Retinal pigment epithelial cell (primary cell): Measurements from ENCODE around the gene LRP5.
A peak's percentile ranks its signal among the peaks of the same experiment; 100 is the strongest.

ENCODE experiments used
- DNase-seq: peaks from one replicate; pipeline ENCODE4 v3.0.0-alpha.2; 2010; ENCODE audit warnings: low read depth
- H3K4me3 ChIP-seq: 2 replicates; pipeline ENCODE4 v1.5.1; 2011; ENCODE audit warnings: mild to moderate bottlenecking, low read length, control low read depth, moderate library complexity
- TF ChIP-seq, protein P1 (sequence below): conservative IDR thresholded peaks from 2 replicates; pipeline ENCODE4 v1.5.1; 2011; ENCODE audit warnings: low read depth, low read length, control low read depth, inconsistent platforms

LRP5 gene

DNA sequence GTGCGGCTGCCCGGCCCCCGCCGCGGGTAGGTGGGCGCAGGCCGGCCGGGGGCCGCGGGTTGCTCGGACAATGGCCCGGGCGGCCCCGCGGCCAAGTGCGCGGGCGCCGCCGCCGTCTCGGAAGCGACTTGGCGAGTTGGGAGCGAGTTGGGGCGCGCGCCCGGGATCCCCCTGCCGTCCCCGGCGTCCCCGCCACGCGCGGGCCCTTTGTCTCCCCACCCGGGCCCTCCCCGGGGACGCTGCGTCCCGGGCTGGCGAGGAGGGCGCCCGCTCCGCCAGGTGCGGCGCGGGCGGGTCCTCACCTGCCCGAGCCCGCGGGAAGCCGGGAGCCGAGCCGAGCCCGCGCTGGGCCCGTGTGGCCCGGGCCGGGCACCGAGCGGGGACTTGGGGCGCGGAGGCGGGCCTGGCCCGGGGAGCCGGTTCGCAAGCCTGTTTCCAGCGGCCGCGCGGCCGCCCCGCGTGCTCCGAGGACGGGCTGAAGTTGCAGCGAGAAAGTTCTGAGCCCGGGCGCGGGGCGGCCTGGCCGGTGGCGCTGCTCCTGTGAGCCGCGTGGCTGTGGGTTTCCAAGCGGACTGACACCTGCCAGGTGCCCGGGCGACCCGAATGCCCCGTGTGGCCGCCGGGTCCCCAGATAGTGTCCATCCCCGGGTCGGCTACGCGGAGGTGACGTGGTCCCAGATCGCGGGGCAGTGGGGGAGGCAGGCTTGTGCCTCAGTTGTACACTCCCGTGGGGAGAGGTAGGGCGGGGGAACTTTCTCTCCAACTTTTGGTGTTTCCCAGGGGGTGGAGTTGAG is 586 bp downstream of the LRP5 start:
- DNase-seq = no peak
- TF ChIP-seq, protein P1, sequence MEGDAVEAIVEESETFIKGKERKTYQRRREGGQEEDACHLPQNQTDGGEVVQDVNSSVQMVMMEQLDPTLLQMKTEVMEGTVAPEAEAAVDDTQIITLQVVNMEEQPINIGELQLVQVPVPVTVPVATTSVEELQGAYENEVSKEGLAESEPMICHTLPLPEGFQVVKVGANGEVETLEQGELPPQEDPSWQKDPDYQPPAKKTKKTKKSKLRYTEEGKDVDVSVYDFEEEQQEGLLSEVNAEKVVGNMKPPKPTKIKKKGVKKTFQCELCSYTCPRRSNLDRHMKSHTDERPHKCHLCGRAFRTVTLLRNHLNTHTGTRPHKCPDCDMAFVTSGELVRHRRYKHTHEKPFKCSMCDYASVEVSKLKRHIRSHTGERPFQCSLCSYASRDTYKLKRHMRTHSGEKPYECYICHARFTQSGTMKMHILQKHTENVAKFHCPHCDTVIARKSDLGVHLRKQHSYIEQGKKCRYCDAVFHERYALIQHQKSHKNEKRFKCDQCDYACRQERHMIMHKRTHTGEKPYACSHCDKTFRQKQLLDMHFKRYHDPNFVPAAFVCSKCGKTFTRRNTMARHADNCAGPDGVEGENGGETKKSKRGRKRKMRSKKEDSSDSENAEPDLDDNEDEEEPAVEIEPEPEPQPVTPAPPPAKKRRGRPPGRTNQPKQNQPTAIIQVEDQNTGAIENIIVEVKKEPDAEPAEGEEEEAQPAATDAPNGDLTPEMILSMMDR = no peak

DNA sequence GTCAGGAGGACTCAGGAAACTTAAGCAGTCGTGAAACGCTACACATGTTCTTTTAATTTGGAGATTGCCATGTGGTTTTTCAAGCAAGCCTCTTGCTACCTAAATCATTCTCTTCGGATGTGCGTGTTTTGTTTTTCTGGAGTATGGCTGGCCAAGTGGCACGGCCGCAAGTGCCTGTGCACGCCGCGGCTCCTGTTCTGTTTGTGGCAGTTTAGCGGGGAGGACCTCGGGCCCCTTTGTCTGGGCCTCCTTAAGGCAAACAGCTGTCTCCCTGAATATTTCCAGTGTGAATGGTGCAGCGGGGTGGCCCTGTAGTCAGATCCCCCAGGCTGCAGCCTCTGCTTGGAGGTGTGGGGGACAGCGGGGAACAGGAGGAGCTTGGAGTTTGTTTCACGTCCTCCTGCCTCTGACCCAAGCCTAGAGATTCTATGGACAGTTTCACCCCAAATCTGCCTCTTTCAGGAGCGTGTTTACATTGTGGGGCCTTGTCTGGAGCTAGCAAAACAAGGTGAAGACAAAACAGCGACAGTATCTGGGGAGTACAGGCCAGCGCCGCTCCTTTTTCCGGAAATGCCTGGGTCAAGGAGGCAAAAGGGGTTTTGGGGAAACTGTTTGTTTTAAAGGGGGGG is 1.3 kb downstream of the LRP5 start:
- DNase-seq = no peak
- TF ChIP-seq, protein P1 = no peak
- peak overlapping the region; percentile 71 for H3K4me3 ChIP-seq

More for the DNA sequence above, 586 bp downstream of the LRP5 start:
- peak overlapping the region; percentile 71 for H3K4me3 ChIP-seq

DNA sequence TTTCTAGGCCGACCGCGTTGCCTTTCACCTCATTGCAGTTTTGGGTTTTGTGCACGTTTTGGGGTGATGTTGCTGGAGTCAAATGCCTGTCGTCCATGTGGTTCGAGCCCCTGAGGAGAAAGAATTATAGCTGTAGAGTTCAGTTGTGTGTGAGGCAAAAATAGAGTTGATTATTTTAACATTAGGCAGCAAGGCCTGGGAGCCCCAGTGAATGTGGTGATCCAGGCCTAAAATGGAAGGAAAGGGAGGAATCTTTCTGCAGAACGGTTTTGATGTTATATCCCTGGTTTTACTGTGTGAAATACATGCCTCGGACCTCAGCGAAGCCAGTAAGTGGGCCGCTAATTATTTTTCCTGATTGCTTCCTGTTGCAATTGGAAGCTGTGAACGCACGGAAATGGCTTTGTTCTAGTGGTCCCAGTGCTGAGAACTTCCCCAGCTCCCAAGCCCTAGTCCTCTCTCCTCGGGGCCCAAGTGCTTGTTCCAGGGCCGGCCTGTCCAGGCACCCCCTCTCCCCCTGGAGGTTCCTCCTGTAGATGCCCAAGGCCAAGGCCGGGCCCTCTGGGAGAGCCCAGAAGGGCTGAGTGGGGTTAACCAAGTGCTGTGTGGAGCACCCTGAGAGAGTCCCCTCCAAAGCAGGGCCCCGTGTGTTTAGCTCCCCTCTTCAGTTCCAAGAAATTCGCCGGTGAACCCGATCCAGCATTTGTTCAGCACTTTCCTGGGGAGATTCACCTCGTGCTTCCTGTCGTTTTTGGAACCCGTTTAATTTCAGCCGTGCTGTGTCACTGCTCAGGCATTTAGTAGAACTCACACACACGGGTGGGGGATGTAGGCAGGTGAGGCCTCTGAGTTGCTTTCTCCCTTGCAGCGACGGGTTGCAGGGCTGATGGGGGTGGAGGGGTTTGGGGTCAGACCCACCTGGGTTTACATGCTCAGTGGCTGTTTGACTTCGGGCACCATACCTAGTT is 2.1 kb downstream of the LRP5 start:
- TF ChIP-seq, protein P1 = no peak
- DNase-seq = no peak
- H3K4me3 ChIP-seq = peak overlapping the region; percentile 71

DNA sequence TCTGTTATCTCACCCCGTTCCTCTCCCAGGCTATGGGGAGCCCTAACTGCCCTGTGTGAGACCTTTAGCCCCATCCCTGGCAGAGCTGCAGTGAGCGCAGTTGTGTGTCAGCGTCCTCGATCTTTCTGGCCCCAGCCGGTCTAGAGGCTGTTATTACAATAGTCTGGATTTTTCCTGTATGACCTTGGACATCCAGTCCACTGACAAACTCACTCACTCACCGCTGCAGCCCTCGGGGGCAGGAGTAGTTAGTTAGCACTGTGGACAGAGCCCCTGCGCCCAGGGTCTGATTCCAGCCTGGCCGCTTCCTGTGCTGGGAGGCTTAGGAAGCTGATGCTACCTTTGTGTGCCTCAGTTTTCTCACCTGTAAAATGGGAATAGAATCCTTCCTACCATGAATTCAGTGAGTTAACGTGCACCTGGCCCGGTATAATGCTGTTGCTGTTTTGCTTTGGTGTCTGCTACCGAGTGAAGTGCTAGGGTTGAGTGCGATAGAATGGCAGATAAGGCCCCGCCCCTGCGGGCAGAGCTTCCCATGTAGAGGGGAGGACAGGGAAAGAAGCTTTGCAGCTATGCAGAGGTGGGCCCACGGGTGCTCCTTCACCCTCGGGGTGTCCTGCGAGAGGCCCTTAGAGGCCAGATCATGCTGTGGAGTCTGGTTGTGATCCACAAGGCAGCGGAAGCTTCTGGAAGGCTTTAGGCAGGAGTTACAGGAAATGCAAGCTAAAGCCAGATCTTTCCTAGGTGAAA is 3.0 kb downstream of the LRP5 start:
- TF ChIP-seq, protein P1 = no peak
- DNase-seq = no peak
- no peak overlapping the region for H3K4me3 ChIP-seq

DNA sequence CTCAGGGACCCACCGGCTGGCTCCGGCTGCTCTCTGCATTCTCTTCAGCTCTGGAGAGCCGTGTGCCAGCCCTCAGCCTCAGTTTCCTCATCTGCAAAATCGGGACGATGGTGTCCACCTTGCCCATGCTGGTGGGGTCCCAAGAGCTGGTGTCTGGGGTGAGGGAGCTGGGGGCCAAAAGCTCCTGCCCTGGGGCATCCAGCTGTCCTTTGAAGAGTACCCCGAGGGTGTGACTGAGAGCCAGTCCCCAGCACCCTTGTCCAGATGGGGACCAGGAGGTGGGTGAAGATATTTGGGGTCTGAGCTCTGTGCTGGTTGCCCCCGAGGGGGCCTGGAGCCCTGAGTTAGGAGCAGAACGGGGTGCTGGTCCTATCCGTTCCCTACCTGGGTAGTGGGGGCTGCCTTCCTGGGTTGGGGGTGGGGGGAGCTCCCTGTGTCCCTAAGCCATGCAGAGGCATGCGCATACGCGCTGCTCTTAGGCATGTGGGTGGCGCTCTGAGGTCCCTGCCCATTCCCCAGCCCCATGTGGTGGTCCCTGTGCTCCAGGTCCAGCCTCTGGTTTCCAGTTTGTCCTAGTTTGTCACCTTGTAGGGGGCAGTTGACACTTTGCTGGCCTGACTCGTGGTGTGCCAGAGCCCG is 4.9 kb downstream of the LRP5 start:
- DNase-seq = no peak
- no peak overlapping the region for H3K4me3 ChIP-seq
- TF ChIP-seq, protein P1 = no peak
